DND-41 (cell line): ENCODE results near the gene ZNF791.

Experiments
- CTCF ChIP-seq: IDR thresholded peaks from 2 replicates; pipeline ENCODE4 v1.5.1; 2012; ENCODE audit warnings: borderline replicate concordance, low read length, moderate library complexity, mild to moderate bottlenecking; ENCODE audit not compliant: poor library complexity, severe bottlenecking; ENCODE audit errors: extremely low read depth
- EZH2 ChIP-seq: IDR thresholded peaks from 3 replicates; pipeline ENCODE4 v1.6.1; 2012; ENCODE audit warnings: borderline replicate concordance, low read depth, mild to moderate bottlenecking, moderate library complexity, low read length, inconsistent platforms; ENCODE audit not compliant: severe bottlenecking

GRCh38 chr19:12638611-12639182 lies 28.0 kb downstream of the ZNF791 start:
- TF ChIP-seq CTCF: no peak
- no peak for TF ChIP-seq EZH2
